Breast epithelium (tissue), 3 donors: Measurements from ENCODE around the gene GPR37L1.
"Not testable (repeated sequence)": the region's sequence is repeated elsewhere in the genome, so short reads cannot be mapped to it uniquely, and the experiment has no call there.

Experiments used
- CTCF ChIP-seq, 3 donors: fragments of 450-650 bp; IDR thresholded peaks; one replicate each; pipeline ENCODE4 v1.5.1; 2016 to 2017; ENCODE audit warnings: antibody characterized with exemption in 3 of 3, mild to moderate bottlenecking in 3 of 3, moderate library complexity in 3 of 3
- POLR2A ChIP-seq: fragments of 450-650 bp; IDR thresholded peaks from one replicate; pipeline ENCODE4 v1.6.1; 2016; ENCODE audit warnings: antibody characterized with exemption, mild to moderate bottlenecking, moderate library complexity

GRCh38 chr1:202111589-202111988 lies 11.1 kb upstream of the GPR37L1 start:
- not testable (repeated sequence) for TF ChIP-seq POLR2A; CTCF (IDR thresholded peaks at IDR 0.05)
